OCI-LY1 (cell line): ENCODE results near the gene PDCD4.

Experiments
- H2AFZ ChIP-seq: fragments of 200-600 bp; sonication (generic), shearing (Covaris generic); 2 replicates; pipeline ENCODE4 v1.6.0; 2014; ENCODE audit warnings: antibody characterized with exemption, mild to moderate bottlenecking, low read length
- H3F3A ChIP-seq: fragments of 200-600 bp; sonication (generic), shearing (Covaris generic); 2 replicates; pipeline ENCODE4 v1.6.0; 2014; ENCODE audit warnings: mild to moderate bottlenecking, antibody characterized with exemption, low read length, moderate library complexity; ENCODE audit not compliant: insufficient read depth
- H3K27ac ChIP-seq: fragments of 200-600 bp; sonication (generic); 2 replicates; pipeline ENCODE4 v1.5.1; 2014; ENCODE audit warnings: low read length, mixed run types, mild to moderate bottlenecking, low read depth; ENCODE audit not compliant: poor library complexity, severe bottlenecking
- H3K27me3 ChIP-seq: fragments of 200-600 bp; sonication (generic); 2 replicates; pipeline ENCODE4 v1.6.0; 2014; ENCODE audit warnings: antibody characterized with exemption, mild to moderate bottlenecking, low read length, moderate library complexity; ENCODE audit not compliant: insufficient read depth
- H3K36me3 ChIP-seq: fragments of 200-600 bp; sonication (generic); 2 replicates; pipeline ENCODE4 v1.6.1; 2014; ENCODE audit warnings: mild to moderate bottlenecking, antibody characterized with exemption, low read length, moderate library complexity, mixed read lengths; ENCODE audit not compliant: insufficient read depth
- H3K4me1 ChIP-seq: fragments of 200-600 bp; sonication (generic); 2 replicates; pipeline ENCODE4 v1.5.1; 2014; ENCODE audit warnings: mild to moderate bottlenecking, low read length, moderate library complexity; ENCODE audit not compliant: insufficient read depth, severe bottlenecking
- H3K4me2 ChIP-seq: fragments of 200-600 bp; sonication (generic), shearing (Covaris generic); 2 replicates; pipeline ENCODE4 v1.6.1; 2014; ENCODE audit warnings: low read length
- H3K4me3 ChIP-seq: fragments of 200-600 bp; sonication (generic); 2 replicates; pipeline ENCODE4 v1.5.1; 2014; ENCODE audit warnings: low read length, low read depth, mild to moderate bottlenecking, mixed read lengths; ENCODE audit not compliant: poor library complexity, severe bottlenecking
- H3K79me2 ChIP-seq: fragments of 200-600 bp; shearing (Covaris generic); 2 replicates; pipeline ENCODE4 v1.6.1; 2016; ENCODE audit warnings: mixed run types, low read length, mixed read lengths; ENCODE audit not compliant: insufficient read depth
- H3K9ac ChIP-seq: fragments of 200-600 bp; sonication (generic), shearing (Covaris generic); 2 replicates; pipeline ENCODE4 v1.6.1; 2014; ENCODE audit warnings: mild to moderate bottlenecking, low read length, mixed read lengths
- H3K9me2 ChIP-seq: fragments of 200-600 bp; sonication (generic), shearing (Covaris generic); 2 replicates; pipeline ENCODE4 v1.6.1; 2014; ENCODE audit warnings: low read depth, mild to moderate bottlenecking, low read length, mixed read lengths
- H3K9me3 ChIP-seq: fragments of 200-600 bp; shearing (Covaris generic); 2 replicates; pipeline ENCODE4 v1.6.1; 2014; ENCODE audit warnings: low read length, mixed read lengths
- H4K20me1 ChIP-seq: fragments of 200-600 bp; sonication (generic), shearing (Covaris generic); 2 replicates; pipeline ENCODE4 v1.6.0; 2016; ENCODE audit warnings: mild to moderate bottlenecking, low read length; ENCODE audit not compliant: insufficient read depth
- CTCF ChIP-seq: fragments of 200-600 bp; sonication (generic), shearing (Covaris generic); IDR thresholded peaks from 2 replicates; pipeline ENCODE4 v1.5.1; 2017; ENCODE audit warnings: mild to moderate bottlenecking, antibody characterized with exemption, low read length, moderate library complexity, mixed read lengths
- EZH2 ChIP-seq: fragments of 200-600 bp; sonication (generic), shearing (Covaris generic); IDR thresholded peaks from 2 replicates; pipeline ENCODE4 v1.8.0; 2017; ENCODE audit warnings: borderline replicate concordance, mixed run types, mild to moderate bottlenecking, antibody characterized with exemption, low read length, moderate library complexity, mixed read lengths

The PDCD4 gene

DNA sequence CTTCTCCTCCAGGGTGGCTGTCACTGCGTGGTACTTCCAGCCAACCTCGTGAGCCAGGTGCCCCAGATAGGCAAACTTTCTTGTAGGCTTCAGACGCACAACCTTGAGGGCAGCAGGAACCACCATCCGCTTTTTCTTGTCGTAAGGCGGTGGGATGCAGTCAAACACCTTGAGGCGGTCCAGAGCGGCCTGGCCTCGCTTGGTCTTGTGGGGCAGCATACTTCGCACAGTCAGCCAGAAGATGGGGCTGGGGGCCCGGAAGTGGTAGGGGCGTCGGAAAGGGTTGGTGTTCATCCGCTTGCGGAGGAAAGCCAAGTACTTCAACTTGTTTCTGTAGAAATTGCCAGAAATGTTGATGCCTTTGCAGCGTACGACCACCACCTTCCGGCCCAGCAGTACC, 65.0 kb downstream of the PDCD4 start:
- H4K20me1 ChIP-seq, result no peaks in the 10 kb centered on the region; the same call in 1 of the 2 replicates
- TF ChIP-seq EZH2 (no peak), CTCF (no peak)
- no peaks in the 10 kb centered on the region for H3F3A ChIP-seq
- no peaks in the 10 kb centered on the region for H3K9me2 ChIP-seq
- H3K27me3 ChIP-seq, result no peaks in the 10 kb centered on the region
- peaks cover 27% of the 10 kb centered on the region for H3K36me3 ChIP-seq
- H3K4me1 ChIP-seq, result no peaks in the 10 kb centered on the region
- no peak overlapping the region for H3K27ac ChIP-seq
- no peak overlapping the region for H3K4me2 ChIP-seq
- H3K9ac ChIP-seq, result no peak overlapping the region
- H3K4me3 ChIP-seq, result no peak overlapping the region
- no peaks in the 10 kb centered on the region for H3K9me3 ChIP-seq
- no peak overlapping the region for H2AFZ ChIP-seq
- peaks cover 98% of the 10 kb centered on the region for H3K79me2 ChIP-seq

GRCh38 chr10:110939419-110939818, 67.7 kb downstream of the PDCD4 start:
- Histone ChIP-seq H3K9me3 (peaks cover 4% of the 10 kb centered on the region; the same call in 1 of the 2 replicates), H3K9me2 (no peaks in the 10 kb centered on the region), H3K27me3 (no peaks in the 10 kb centered on the region), H3K9ac (no peak overlapping the region), H2AFZ (no peak overlapping the region), H3K4me1 (no peaks in the 10 kb centered on the region), H3K36me3 (peaks cover 53% of the 10 kb centered on the region), H3K27ac (no peak overlapping the region), H3K4me2 (no peak overlapping the region), H3K79me2 (peaks cover 98% of the 10 kb centered on the region), H3K4me3 (no peak overlapping the region), H3F3A (no peaks in the 10 kb centered on the region), H4K20me1 (no peaks in the 10 kb centered on the region; the same call in 1 of the 2 replicates)
- TF ChIP-seq CTCF (no peak), EZH2 (no peak)

GRCh38 chr10:110944792-110945396, 73.2 kb downstream of the PDCD4 start:
- no peaks in the 10 kb centered on the region for H3K27me3 ChIP-seq
- no peaks in the 10 kb centered on the region for H4K20me1 ChIP-seq
- TF ChIP-seq EZH2, result no peak
- TF ChIP-seq CTCF, result no peak
- no peak overlapping the region for H3K4me3 ChIP-seq
- no peaks in the 10 kb centered on the region for H3K9me2 ChIP-seq
- H3K9ac ChIP-seq, result no peak overlapping the region
- no peaks in the 10 kb centered on the region for H3K4me1 ChIP-seq
- H2AFZ ChIP-seq, result no peak overlapping the region
- peaks cover 9% of the 10 kb centered on the region; the same call in 1 of the 2 replicates for H3K9me3 ChIP-seq
- peaks cover 92% of the 10 kb centered on the region for H3K79me2 ChIP-seq
- no peak overlapping the region for H3K27ac ChIP-seq
- H3K4me2 ChIP-seq, result no peak overlapping the region
- H3K36me3 ChIP-seq, result peaks cover 78% of the 10 kb centered on the region
- no peaks in the 10 kb centered on the region for H3F3A ChIP-seq
